Hepatocyte (in vitro differentiated cells): ENCODE results near the gene SPRY1. TPM values are rescaled to one million over a fixed set of nuclear protein-coding genes. Genes with fewer than 3 reads are reported as not detected.

Experiments used
- DNase-seq: peaks from one replicate; pipeline ENCODE4 v3.0.0-alpha.2; 2016; ENCODE audit warnings: low spot score
- H2AFZ ChIP-seq: fragments of 200-600 bp; sonication (generic); 2 replicates; pipeline ENCODE4 v1.6.0; 2016; ENCODE audit warnings: antibody characterized with exemption, mild to moderate bottlenecking
- H3K27ac ChIP-seq: fragments of 200-600 bp; sonication (generic); 2 replicates; pipeline ENCODE4 v1.5.1; 2016; ENCODE audit warnings: mild to moderate bottlenecking
- H3K27me3 ChIP-seq: fragments of 200-600 bp; sonication (generic); 2 replicates; pipeline ENCODE4 v1.6.1; 2016
- H3K36me3 ChIP-seq: fragments of 200-600 bp; sonication (generic); replicated peaks from 2 replicates; pipeline ENCODE4 v1.5.1; 2016; ENCODE audit warnings: low read depth; ENCODE audit not compliant: insufficient read depth
- H3K4me1 ChIP-seq: fragments of 200-600 bp; sonication (generic); 2 replicates; pipeline ENCODE4 v1.5.1; 2016; ENCODE audit warnings: mild to moderate bottlenecking, moderate library complexity; ENCODE audit not compliant: insufficient read depth
- H3K4me2 ChIP-seq: fragments of 200-600 bp; sonication (generic); 2 replicates; pipeline ENCODE4 v1.6.0; 2016
- H3K4me3 ChIP-seq: fragments of 200-600 bp; sonication (generic); 2 replicates; pipeline ENCODE4 v1.5.1; 2016; ENCODE audit warnings: mild to moderate bottlenecking
- H3K79me2 ChIP-seq: fragments of 200-600 bp; sonication (generic); 2 replicates; pipeline ENCODE4 v1.6.0; 2017; ENCODE audit warnings: mild to moderate bottlenecking
- H3K9me2 ChIP-seq: fragments of 200-600 bp; sonication (generic); replicated peaks from 2 replicates; pipeline ENCODE4 v1.6.0; 2017; ENCODE audit warnings: mild to moderate bottlenecking; ENCODE audit not compliant: insufficient read depth
- H3K9me3 ChIP-seq: fragments of 200-600 bp; sonication (generic); 2 replicates; pipeline ENCODE4 v1.5.1; 2016; ENCODE audit warnings: low read depth, mild to moderate bottlenecking
- H4K20me1 ChIP-seq: fragments of 200-600 bp; sonication (generic); 2 replicates; pipeline ENCODE4 v1.6.0; 2016; ENCODE audit warnings: mild to moderate bottlenecking; ENCODE audit not compliant: insufficient read depth, poor library complexity, severe bottlenecking
- CTCF ChIP-seq: fragments of 200-600 bp; sonication (generic); IDR thresholded peaks from 2 replicates; pipeline ENCODE4 v1.5.1; 2016; ENCODE audit warnings: antibody characterized with exemption, mild to moderate bottlenecking; ENCODE audit not compliant: poor library complexity
- EZH2 ChIP-seq: fragments of 200-600 bp; sonication (generic); IDR thresholded peaks from 2 replicates; pipeline ENCODE4 v1.6.1; 2016; ENCODE audit warnings: antibody characterized with exemption, mild to moderate bottlenecking, borderline replicate concordance
- EZH2phosphoT487 ChIP-seq: fragments of 200-600 bp; sonication (generic); IDR thresholded peaks from one replicate; pipeline ENCODE4 v1.6.1; 2018; ENCODE audit warnings: antibody characterized with exemption, mild to moderate bottlenecking, low read depth, moderate library complexity; ENCODE audit not compliant: unreplicated experiment, severe bottlenecking
- WGBS: methylation state at CpG from one replicate; pipeline ENCODE4 v1.1.6; 2016; ENCODE audit warnings: low lambda C conversion rate; ENCODE audit errors: missing lambda C conversion rate; 5-methylcytosine and 5-hydroxymethylcytosine counted together
- polyA plus RNA-seq: library from polyadenylated mRNA; unstranded; fragments of >200 nt; fragmentation: Nextera tagmentation; extraction: Ambion mirVana; gene quantifications from 2 replicates; pipeline ENCODE4 v1.2.1, GENCODE V29; 2016
- total RNA-seq: library from RNA; depleted of rRNA; stranded (reverse); fragments of >200 nt; gene quantifications from 2 replicates; pipeline ENCODE4 v1.2.3, GENCODE V29; 2014

The SPRY1 gene
- total and polyA plus RNA-seq, 2 experiments from 2014 or later = 37.7 to 40.1 TPM

- no peaks in the 10 kb centered on the region for H3K27me3 ChIP-seq
- 43% methylated on average over 7 of the region's 7 CpGs for WGBS
These were observed 47.0 kb upstream of the SPRY1 start for GRCh38 chr4:123349421-123350190.

GRCh38 chr4:123350191-123350544 lies 46.4 kb upstream of the SPRY1 start:
- no peak for TF ChIP-seq EZH2phosphoT487
- TF ChIP-seq CTCF = peak; percentile 38
- no peak for TF ChIP-seq EZH2

More at GRCh38 chr4:123349421-123350190, 47.0 kb upstream of the SPRY1 start:
- peak overlapping the region; percentile 48 for H3K4me2 ChIP-seq
- H3K36me3 ChIP-seq = no peaks in the 10 kb centered on the region
- H4K20me1 ChIP-seq = no peaks in the 10 kb centered on the region
- H3K27ac ChIP-seq = peak overlapping the region; percentile 79
- H3K4me3 ChIP-seq = no peak overlapping the region
- H2AFZ ChIP-seq = no peak overlapping the region
- no peaks in the 10 kb centered on the region for H3K79me2 ChIP-seq
- TF ChIP-seq EZH2phosphoT487 (no peak), CTCF (no peak), EZH2 (no peak)
- H3K4me1 ChIP-seq = peaks cover 24% of the 10 kb centered on the region
- peak; percentile 29 for DNase-seq
- H3K9me3 ChIP-seq = no peaks in the 10 kb centered on the region
- no peaks in the 10 kb centered on the region for H3K9me2 ChIP-seq

GRCh38 chr4:123350726-123351125 lies 45.9 kb upstream of the SPRY1 start:
- Histone ChIP-seq H3K9me2 (no peaks in the 10 kb centered on the region), H3K9me3 (no peaks in the 10 kb centered on the region), H2AFZ (no peak overlapping the region), H3K36me3 (no peaks in the 10 kb centered on the region), H3K27ac (peak overlapping the region; percentile 69), H3K79me2 (no peaks in the 10 kb centered on the region), H4K20me1 (no peaks in the 10 kb centered on the region), H3K4me2 (no peak overlapping the region), H3K4me3 (no peak overlapping the region), H3K27me3 (no peaks in the 10 kb centered on the region), H3K4me1 (peaks cover 19% of the 10 kb centered on the region)
- TF ChIP-seq EZH2 (no peak), CTCF (no peak), EZH2phosphoT487 (no peak)
- WGBS = 95% methylated on average over 6 of the region's 6 CpGs
- DNase-seq = no peak

More at GRCh38 chr4:123350191-123350544, 46.4 kb upstream of the SPRY1 start:
- H3K4me1 ChIP-seq = peaks cover 24% of the 10 kb centered on the region
- no peaks in the 10 kb centered on the region for H3K79me2 ChIP-seq
- H3K4me2 ChIP-seq = no peak overlapping the region
- H2AFZ ChIP-seq = no peak overlapping the region
- H3K4me3 ChIP-seq = no peak overlapping the region
- H3K27me3 ChIP-seq = no peaks in the 10 kb centered on the region
- H4K20me1 ChIP-seq = no peaks in the 10 kb centered on the region
- peak overlapping the region; percentile 69 for H3K27ac ChIP-seq
- H3K36me3 ChIP-seq = no peaks in the 10 kb centered on the region
- no peaks in the 10 kb centered on the region for H3K9me2 ChIP-seq
- 40% methylated on average over 5 of the region's 5 CpGs for WGBS
- peak; percentile 82 for DNase-seq
- no peaks in the 10 kb centered on the region for H3K9me3 ChIP-seq
